Activated T-helper 17 cell treated with anti-CD3 and anti-CD28 coated beads, Interleukin-2, amount 50 U/mL, for 72 hours (primary cell): ENCODE measurements around the gene DLG5. TPM values are rescaled to one million over a fixed set of nuclear protein-coding genes. Genes with fewer than 3 reads are reported as not detected.

Experiments used
- ATAC-seq: fragments of 150-1000 bp; cut with Tn5 transposase; replicated peaks from 2 replicates; pipeline ENCODE4 v1.10.0; 2021; ENCODE audit warnings: mild to moderate bottlenecking, moderate library complexity
- H3K27ac Mint-ChIP-seq: one replicate; pipeline ENCODE4 v1.8.0; 2022; ENCODE audit warnings: mixed read lengths
- H3K27me3 Mint-ChIP-seq: one replicate; pipeline ENCODE4 v1.8.0; 2022; ENCODE audit warnings: mixed read lengths
- H3K36me3 Mint-ChIP-seq: one replicate; pipeline ENCODE4 v1.8.0; 2022; ENCODE audit warnings: low read depth, mild to moderate bottlenecking, mixed read lengths
- H3K4me1 Mint-ChIP-seq: one replicate; pipeline ENCODE4 v1.8.0; 2022; ENCODE audit warnings: mixed read lengths
- H3K4me3 Mint-ChIP-seq: one replicate; pipeline ENCODE4 v1.8.0; 2022; ENCODE audit warnings: mild to moderate bottlenecking, mixed read lengths
- H3K9me3 Mint-ChIP-seq: one replicate; pipeline ENCODE4 v1.8.0; 2022; ENCODE audit warnings: mixed read lengths
- total RNA-seq, 2 donors: library from RNA; stranded (reverse); gene quantifications; one replicate each; pipeline ENCODE4 v1.2.3, GENCODE V29; 2022

Gene DLG5
- total RNA-seq, 2 donors from 2014 or later: 3.0 to 7.1 TPM

GRCh38 chr10:77798940-77799339 lies 127.6 kb downstream of the DLG5 start:
- peak overlapping the region; percentile 36 for H3K4me3 Mint-ChIP-seq
- no peaks in the 10 kb centered on the region for H3K9me3 Mint-ChIP-seq
- H3K36me3 Mint-ChIP-seq: peaks cover 10% of the 10 kb centered on the region
- H3K27me3 Mint-ChIP-seq: peaks cover 4% of the 10 kb centered on the region
- ATAC-seq: no peak
- H3K4me1 Mint-ChIP-seq: peaks cover 36% of the 10 kb centered on the region
- peak overlapping the region; percentile 76 for H3K27ac Mint-ChIP-seq

- Mint-ChIP-seq H3K36me3 (peaks cover 6% of the 10 kb centered on the region), H3K4me3 (no peak overlapping the region), H3K9me3 (no peaks in the 10 kb centered on the region), H3K27me3 (peaks cover 4% of the 10 kb centered on the region), H3K27ac (no peak overlapping the region), H3K4me1 (peaks cover 25% of the 10 kb centered on the region)
- ATAC-seq: no peak
Measured at GRCh38 chr10:77796311-77796915, 130.1 kb downstream of the DLG5 start.

- no peaks in the 10 kb centered on the region for H3K9me3 Mint-ChIP-seq
- peaks cover 18% of the 10 kb centered on the region for H3K4me1 Mint-ChIP-seq
- H3K27ac Mint-ChIP-seq: no peak overlapping the region
- H3K4me3 Mint-ChIP-seq: no peak overlapping the region
- peaks cover 4% of the 10 kb centered on the region for H3K27me3 Mint-ChIP-seq
- no peaks in the 10 kb centered on the region for H3K36me3 Mint-ChIP-seq
- ATAC-seq: no peak
Measured at GRCh38 chr10:77795426-77796055, 131.0 kb downstream of the DLG5 start.

- Mint-ChIP-seq H3K27me3 (peaks cover 4% of the 10 kb centered on the region), H3K4me3 (no peak overlapping the region), H3K27ac (no peak overlapping the region), H3K4me1 (peaks cover 11% of the 10 kb centered on the region), H3K9me3 (no peaks in the 10 kb centered on the region), H3K36me3 (no peaks in the 10 kb centered on the region)
- no peak for ATAC-seq
Measured at GRCh38 chr10:77794256-77795142, 132.1 kb downstream of the DLG5 start.

GRCh38 chr10:77793831-77794230 lies 132.7 kb downstream of the DLG5 start:
- Mint-ChIP-seq H3K27me3 (peaks cover 4% of the 10 kb centered on the region), H3K4me1 (peaks cover 7% of the 10 kb centered on the region), H3K4me3 (no peak overlapping the region), H3K36me3 (no peaks in the 10 kb centered on the region), H3K9me3 (no peaks in the 10 kb centered on the region), H3K27ac (no peak overlapping the region)
- ATAC-seq: no peak

- H3K27ac Mint-ChIP-seq: no peak overlapping the region
- ATAC-seq: no peak
- H3K27me3 Mint-ChIP-seq: no peaks in the 10 kb centered on the region
- H3K36me3 Mint-ChIP-seq: no peaks in the 10 kb centered on the region
- no peaks in the 10 kb centered on the region for H3K9me3 Mint-ChIP-seq
- no peak overlapping the region for H3K4me3 Mint-ChIP-seq
- H3K4me1 Mint-ChIP-seq: peaks cover 2% of the 10 kb centered on the region
Measured at GRCh38 chr10:77792155-77792554, 134.4 kb downstream of the DLG5 start.

GRCh38 chr10:77791506-77791905 lies 135.0 kb downstream of the DLG5 start:
- no peak overlapping the region for H3K27ac Mint-ChIP-seq
- ATAC-seq: no peak
- no peaks in the 10 kb centered on the region for H3K36me3 Mint-ChIP-seq
- no peak overlapping the region for H3K4me3 Mint-ChIP-seq
- H3K27me3 Mint-ChIP-seq: no peaks in the 10 kb centered on the region
- no peaks in the 10 kb centered on the region for H3K9me3 Mint-ChIP-seq
- no peaks in the 10 kb centered on the region for H3K4me1 Mint-ChIP-seq

GRCh38 chr10:77789861-77790260 lies 136.7 kb downstream of the DLG5 start:
- Mint-ChIP-seq H3K36me3 (no peaks in the 10 kb centered on the region), H3K4me1 (no peaks in the 10 kb centered on the region), H3K4me3 (no peak overlapping the region), H3K9me3 (no peaks in the 10 kb centered on the region), H3K27me3 (no peaks in the 10 kb centered on the region), H3K27ac (no peak overlapping the region)
- ATAC-seq: no peak

- Mint-ChIP-seq H3K36me3 (no peaks in the 10 kb centered on the region), H3K4me1 (no peaks in the 10 kb centered on the region), H3K27me3 (no peaks in the 10 kb centered on the region), H3K4me3 (no peak overlapping the region), H3K9me3 (no peaks in the 10 kb centered on the region), H3K27ac (no peak overlapping the region)
- no peak for ATAC-seq
Measured at GRCh38 chr10:77789016-77789415, 137.5 kb downstream of the DLG5 start.

GRCh38 chr10:77788496-77789010 lies 138.0 kb downstream of the DLG5 start:
- H3K4me1 Mint-ChIP-seq: no peaks in the 10 kb centered on the region
- H3K36me3 Mint-ChIP-seq: no peaks in the 10 kb centered on the region
- H3K4me3 Mint-ChIP-seq: no peak overlapping the region
- H3K27ac Mint-ChIP-seq: no peak overlapping the region
- no peaks in the 10 kb centered on the region for H3K9me3 Mint-ChIP-seq
- no peaks in the 10 kb centered on the region for H3K27me3 Mint-ChIP-seq
- ATAC-seq: no peak

- H3K36me3 Mint-ChIP-seq: no peaks in the 10 kb centered on the region
- no peaks in the 10 kb centered on the region for H3K4me1 Mint-ChIP-seq
- no peak for ATAC-seq
- no peak overlapping the region for H3K27ac Mint-ChIP-seq
- H3K27me3 Mint-ChIP-seq: no peaks in the 10 kb centered on the region
- no peaks in the 10 kb centered on the region for H3K9me3 Mint-ChIP-seq
- no peak overlapping the region for H3K4me3 Mint-ChIP-seq
Measured at GRCh38 chr10:77787440-77787839, 139.1 kb downstream of the DLG5 start.

GRCh38 chr10:77784856-77785255 lies 141.7 kb downstream of the DLG5 start:
- Mint-ChIP-seq H3K4me1 (no peaks in the 10 kb centered on the region), H3K36me3 (no peaks in the 10 kb centered on the region), H3K27me3 (no peaks in the 10 kb centered on the region), H3K27ac (no peak overlapping the region), H3K9me3 (no peaks in the 10 kb centered on the region), H3K4me3 (no peak overlapping the region)
- ATAC-seq: no peak

- Mint-ChIP-seq H3K9me3 (no peaks in the 10 kb centered on the region), H3K27me3 (no peaks in the 10 kb centered on the region), H3K4me1 (no peaks in the 10 kb centered on the region), H3K4me3 (no peak overlapping the region), H3K36me3 (no peaks in the 10 kb centered on the region), H3K27ac (no peak overlapping the region)
- ATAC-seq: peak; percentile 57
Measured at GRCh38 chr10:77782328-77783061, 144.1 kb downstream of the DLG5 start.
